HCT116 (cell line): ENCODE measurements around the gene GTF2A1.

Experiments used
- CEBPB ChIP-seq: IDR thresholded peaks from 2 replicates; pipeline ENCODE4 v1.6.1; 2012; ENCODE audit warnings: low read depth
- CTCF ChIP-seq, 3 experiments: fragments of 200-600 bp in 1 of 3; sonication (generic) in 1 of 3; IDR thresholded peaks in 2 of 3; conservative IDR thresholded peaks in 1 of 3; 2 replicates each; pipeline ENCODE4 v1.5.1; 2012 to 2017; ENCODE audit warnings: low read depth in 2 of 3, low read length in 2 of 3, antibody characterized with exemption in 1 of 3, borderline replicate concordance in 1 of 3, control low read depth in 1 of 3, mild to moderate bottlenecking in 1 of 3, mixed read lengths in 1 of 3, mixed run types in 1 of 3, moderate library complexity in 1 of 3; ENCODE audit not compliant: insufficient read depth in 1 of 3
- ELF1 ChIP-seq: IDR thresholded peaks from 2 replicates; pipeline ENCODE4 v1.6.1; 2012; ENCODE audit warnings: low read depth, borderline replicate concordance
- POLR2A ChIP-seq: IDR thresholded peaks from 2 replicates; pipeline ENCODE4 v1.7.0; 2011; ENCODE audit warnings: borderline replicate concordance; ENCODE audit not compliant: insufficient read depth, insufficient read length; ENCODE audit errors: extremely low read depth
- POLR2AphosphoS5 ChIP-seq: IDR thresholded peaks from 2 replicates; pipeline ENCODE4 v1.6.1; 2011; ENCODE audit warnings: mild to moderate bottlenecking, low read depth, low read length, moderate library complexity
- RAD21 ChIP-seq: IDR thresholded peaks from 2 replicates; pipeline ENCODE4 v1.6.1; 2012; ENCODE audit warnings: low read depth, mild to moderate bottlenecking
- ZFX ChIP-seq: fragments of 450-650 bp; IDR thresholded peaks from 2 replicates; pipeline ENCODE4 v1.6.1; 2017

GRCh38 chr14:81166121-81166520 is 54.6 kb downstream of the GTF2A1 start:
- no peak for TF ChIP-seq CTCF (IDR thresholded peaks at IDR 0.05 in 2 of 3, conservative IDR thresholded peaks at IDR 0.05 in 1 of 3; ENCODE audit: borderline replicate concordance in 1 of 3, insufficient read depth in 1 of 3, low read depth in 2 of 3, low read length in 2 of 3)
- TF ChIP-seq POLR2AphosphoS5, result no peak
- no peak for TF ChIP-seq ELF1
- no peak for TF ChIP-seq ZFX
- no peak for TF ChIP-seq RAD21
- no peak for TF ChIP-seq POLR2A
- TF ChIP-seq CEBPB, result no peak
